ENCODE results near the gene SSBP4.

DNA sequence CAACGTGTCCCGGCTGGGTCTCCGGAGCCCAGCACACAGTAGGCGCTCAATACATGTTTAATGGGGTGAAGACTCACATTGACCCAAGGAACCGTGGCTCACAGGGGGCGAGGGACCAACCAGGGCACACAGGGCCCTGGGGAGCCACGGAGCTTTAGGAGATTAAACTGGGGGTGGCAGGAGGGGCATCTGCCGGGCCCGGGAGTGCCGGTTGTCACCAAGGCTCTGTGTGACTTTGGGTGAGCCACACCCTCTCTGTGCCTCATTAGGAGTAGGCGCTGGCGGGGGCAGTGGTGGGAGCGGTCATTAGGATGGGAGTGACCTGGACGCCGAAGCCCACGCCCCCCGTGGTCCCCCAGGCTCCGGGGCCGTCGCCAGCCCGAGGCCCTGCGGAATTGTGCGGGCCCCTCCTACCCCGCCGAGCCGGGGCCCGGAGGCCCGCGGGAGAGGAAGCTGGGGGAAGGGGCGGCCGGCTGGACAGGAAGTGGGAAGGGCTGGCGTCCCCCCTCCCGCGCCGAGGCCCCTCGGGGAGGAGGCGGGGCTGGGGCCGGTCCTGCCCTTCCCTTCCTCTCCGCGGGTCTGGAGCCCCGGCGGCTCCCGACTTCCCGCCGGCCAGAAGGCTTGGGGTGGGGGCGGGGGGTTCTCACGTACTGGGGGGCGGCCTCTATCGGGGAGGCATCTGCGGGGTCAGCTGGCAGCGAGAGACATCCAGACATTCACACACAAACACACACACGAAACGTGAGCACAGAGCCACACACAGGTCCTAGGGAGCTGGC lies 1.8 kb upstream of the SSBP4 start:
- no peak for TF ChIP-seq POLR2AphosphoS5 (IDR thresholded peaks at IDR 0.05; ENCODE audit: borderline replicate concordance, low read depth, low read length)
- TF ChIP-seq EZH2 (IDR thresholded peaks at IDR 0.05): no peak

All from SK-N-MC (cell line).